ENCODE measurements around the gene RGS11. TPM values are rescaled to one million over a fixed set of nuclear protein-coding genes. Genes with fewer than 3 reads are reported as not detected.
"Not testable (repeated sequence)": the region's sequence is repeated elsewhere in the genome, so short reads cannot be mapped to it uniquely, and the experiment has no call there.

Gene RGS11
- total and polyA plus RNA-seq, 4 donors: 1.8 to 5.6 (median 3.2) TPM

DNA sequence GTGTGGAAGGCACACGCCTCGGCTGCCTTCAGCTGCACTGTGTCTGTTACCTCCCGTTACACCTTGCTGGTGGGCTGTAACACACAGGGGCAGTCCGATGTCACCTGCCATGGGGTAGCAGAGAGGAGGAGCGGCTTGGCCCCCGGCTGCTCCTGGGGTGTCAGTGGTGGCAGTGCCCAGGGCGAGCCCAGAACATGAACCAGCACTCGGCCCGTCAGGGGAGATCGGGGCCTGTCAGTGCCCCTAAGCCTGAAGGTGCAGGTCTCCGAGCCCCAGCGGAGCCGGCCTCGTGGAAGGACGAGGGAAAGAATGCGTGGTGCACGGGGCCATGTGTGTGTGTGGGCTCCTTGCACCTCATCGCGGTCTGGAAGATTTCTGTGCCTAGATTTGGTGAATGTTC lies 15.4 kb downstream of the RGS11 start:
- Histone ChIP-seq H3K9me3 (ENCODE audit: control insufficient read depth in 4 of 4, insufficient read depth in 3 of 4, low read length in 3 of 4) (no peaks in the 10 kb centered on the region), H3K4me3 (no peak overlapping the region), H3K4me1 (ENCODE audit: control insufficient read depth in 5 of 5, insufficient read depth in 5 of 5, low read length in 5 of 5) (no peaks in the 10 kb centered on the region), H3K36me3 (ENCODE audit: control insufficient read depth in 4 of 4, insufficient read depth in 4 of 4, low read length in 4 of 4) (peaks cover 3 to 51% (median 16%) of the 10 kb centered on the region in 4 donors), H3K27me3 (ENCODE audit: control insufficient read depth in 3 of 3, insufficient read depth in 3 of 3, low read length in 2 of 3) (no peaks in the 10 kb centered on the region), H3K27ac (ENCODE audit: low read depth in 1 of 2, low read length in 1 of 2) (no peak overlapping the region), H3K9ac (ENCODE audit: insufficient read depth in 1 of 2, low read length in 2 of 2) (no peak overlapping the region)
- WGBS, 2 donors: 95 to 97% methylated on average over 19 of the region's 19 CpGs
- DNase-seq (no peak), ATAC-seq (ENCODE audit: insufficient read depth, low FRiP score) (no peak)
- TF ChIP-seq, protein P1, sequence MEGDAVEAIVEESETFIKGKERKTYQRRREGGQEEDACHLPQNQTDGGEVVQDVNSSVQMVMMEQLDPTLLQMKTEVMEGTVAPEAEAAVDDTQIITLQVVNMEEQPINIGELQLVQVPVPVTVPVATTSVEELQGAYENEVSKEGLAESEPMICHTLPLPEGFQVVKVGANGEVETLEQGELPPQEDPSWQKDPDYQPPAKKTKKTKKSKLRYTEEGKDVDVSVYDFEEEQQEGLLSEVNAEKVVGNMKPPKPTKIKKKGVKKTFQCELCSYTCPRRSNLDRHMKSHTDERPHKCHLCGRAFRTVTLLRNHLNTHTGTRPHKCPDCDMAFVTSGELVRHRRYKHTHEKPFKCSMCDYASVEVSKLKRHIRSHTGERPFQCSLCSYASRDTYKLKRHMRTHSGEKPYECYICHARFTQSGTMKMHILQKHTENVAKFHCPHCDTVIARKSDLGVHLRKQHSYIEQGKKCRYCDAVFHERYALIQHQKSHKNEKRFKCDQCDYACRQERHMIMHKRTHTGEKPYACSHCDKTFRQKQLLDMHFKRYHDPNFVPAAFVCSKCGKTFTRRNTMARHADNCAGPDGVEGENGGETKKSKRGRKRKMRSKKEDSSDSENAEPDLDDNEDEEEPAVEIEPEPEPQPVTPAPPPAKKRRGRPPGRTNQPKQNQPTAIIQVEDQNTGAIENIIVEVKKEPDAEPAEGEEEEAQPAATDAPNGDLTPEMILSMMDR (IDR thresholded peaks at IDR 0.05; ENCODE audit: control extremely low read depth, extremely low read depth): no peak

DNA sequence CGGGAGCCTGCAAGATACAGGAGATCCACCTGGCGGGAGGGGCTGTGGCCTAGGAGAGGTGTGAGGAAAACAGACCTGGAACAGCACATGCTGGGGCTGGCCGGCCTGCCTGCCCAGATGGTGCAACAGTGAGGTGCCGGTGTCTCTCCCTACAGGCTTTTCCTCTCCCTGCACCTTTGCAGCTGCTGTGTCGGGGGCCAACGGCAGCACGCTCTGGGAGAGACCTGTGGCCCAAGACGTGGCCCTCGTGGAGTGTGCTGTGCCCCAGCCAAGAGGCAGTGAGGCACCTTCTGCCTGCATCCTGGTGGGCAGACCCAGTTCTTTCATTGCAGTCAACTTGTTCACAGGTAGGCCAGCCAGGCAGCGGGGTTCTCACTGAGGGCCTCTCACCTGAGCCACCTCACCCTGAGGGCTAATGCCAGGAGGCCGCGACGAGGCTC lies 15.9 kb downstream of the RGS11 start:
- H3K4me3 ChIP-seq: no peak overlapping the region
- no peak overlapping the region for H3K9ac ChIP-seq (ENCODE audit: insufficient read depth in 1 of 2, low read length in 2 of 2)
- no peaks in the 10 kb centered on the region for H3K27me3 ChIP-seq (ENCODE audit: control insufficient read depth in 3 of 3, insufficient read depth in 3 of 3, low read length in 2 of 3)
- H3K36me3 ChIP-seq (ENCODE audit: control insufficient read depth in 4 of 4, insufficient read depth in 4 of 4, low read length in 4 of 4): peaks cover 5 to 48% (median 15%) of the 10 kb centered on the region in 4 donors
- no peak overlapping the region for H3K27ac ChIP-seq (ENCODE audit: low read depth in 1 of 2, low read length in 1 of 2)
- DNase-seq: no peak
- WGBS, 2 donors: 89 to 92% methylated on average over 13 of the region's 13 CpGs
- no peak for ATAC-seq (ENCODE audit: insufficient read depth, low FRiP score)
- no peaks in the 10 kb centered on the region for H3K9me3 ChIP-seq (ENCODE audit: control insufficient read depth in 4 of 4, insufficient read depth in 3 of 4, low read length in 3 of 4)
- H3K4me1 ChIP-seq (ENCODE audit: control insufficient read depth in 5 of 5, insufficient read depth in 5 of 5, low read length in 5 of 5): no peaks in the 10 kb centered on the region
- TF ChIP-seq, protein P1 (IDR thresholded peaks at IDR 0.05; ENCODE audit: control extremely low read depth, extremely low read depth): no peak

DNA sequence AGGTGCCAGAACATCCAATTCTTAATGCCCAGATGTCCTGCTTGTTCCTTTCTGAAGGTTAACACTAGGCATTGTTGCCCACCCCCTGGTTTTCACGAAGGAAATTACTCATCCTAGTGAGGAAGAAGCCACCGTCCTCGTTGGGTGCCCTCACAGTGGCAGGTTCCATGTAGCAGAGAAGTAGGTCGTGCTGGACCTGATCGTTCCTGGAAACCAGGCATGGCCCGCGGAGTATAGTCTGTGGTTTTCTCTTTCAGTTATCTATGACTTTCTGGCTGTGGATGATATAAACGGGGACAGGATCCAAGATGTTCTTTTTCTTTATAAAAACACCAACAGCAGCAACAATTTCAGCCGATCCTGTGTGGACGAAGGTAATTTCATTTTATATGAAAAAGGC lies 16.5 kb downstream of the RGS11 start:
- Histone ChIP-seq H3K4me3 (no peak overlapping the region), H3K9me3 (ENCODE audit: control insufficient read depth in 4 of 4, insufficient read depth in 3 of 4, low read length in 3 of 4) (no peaks in the 10 kb centered on the region), H3K27ac (ENCODE audit: low read depth in 1 of 2, low read length in 1 of 2) (no peak overlapping the region), H3K9ac (ENCODE audit: insufficient read depth in 1 of 2, low read length in 2 of 2) (no peak overlapping the region), H3K4me1 (ENCODE audit: control insufficient read depth in 5 of 5, insufficient read depth in 5 of 5, low read length in 5 of 5) (no peaks in the 10 kb centered on the region), H3K36me3 (ENCODE audit: control insufficient read depth in 4 of 4, insufficient read depth in 4 of 4, low read length in 4 of 4) (peaks cover 5 to 42% (median 14%) of the 10 kb centered on the region in 4 donors), H3K27me3 (ENCODE audit: control insufficient read depth in 3 of 3, insufficient read depth in 3 of 3, low read length in 2 of 3) (no peaks in the 10 kb centered on the region)
- WGBS, 2 donors: 62 to 75% methylated on average over 10 of the region's 10 CpGs
- DNase-seq (no peak), ATAC-seq (ENCODE audit: insufficient read depth, low FRiP score) (no peak)
- TF ChIP-seq, protein P1 (IDR thresholded peaks at IDR 0.05; ENCODE audit: control extremely low read depth, extremely low read depth): no peak

DNA sequence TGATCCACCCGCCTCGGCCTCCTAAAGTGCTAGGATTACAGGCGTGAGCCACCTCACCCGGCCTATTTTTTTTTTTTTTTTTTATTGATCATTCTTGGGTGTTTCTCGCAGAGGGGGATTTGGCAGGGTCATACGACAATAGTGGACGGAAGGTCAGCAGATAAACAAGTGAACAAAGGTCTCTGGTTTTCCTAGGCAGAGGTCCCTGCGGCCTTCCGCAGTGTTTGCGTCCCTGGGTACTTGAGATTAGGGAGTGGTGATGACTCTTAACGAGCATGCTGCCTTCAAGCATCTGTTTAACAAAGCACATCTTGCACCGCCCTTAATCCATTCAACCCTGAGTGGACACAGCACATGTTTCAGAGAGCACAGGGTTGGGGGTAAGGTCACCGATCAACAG lies 17.7 kb downstream of the RGS11 start:
- not testable (repeated sequence) for H3K4me3 ChIP-seq; ATAC-seq (ENCODE audit: insufficient read depth, low FRiP score); DNase-seq; H3K27me3 ChIP-seq (ENCODE audit: control insufficient read depth in 3 of 3, insufficient read depth in 3 of 3, low read length in 2 of 3); H3K27ac ChIP-seq (ENCODE audit: low read depth in 1 of 2, low read length in 1 of 2); H3K9me3 ChIP-seq (ENCODE audit: control insufficient read depth in 4 of 4, insufficient read depth in 3 of 4, low read length in 3 of 4); H3K9ac ChIP-seq (ENCODE audit: insufficient read depth in 1 of 2, low read length in 2 of 2); H3K4me1 ChIP-seq (ENCODE audit: control insufficient read depth in 5 of 5, insufficient read depth in 5 of 5, low read length in 5 of 5)
- peaks cover 0 to 37% (median 11%) of the 10 kb centered on the region in 4 donors for H3K36me3 ChIP-seq (ENCODE audit: control insufficient read depth in 4 of 4, insufficient read depth in 4 of 4, low read length in 4 of 4)
- 87 to 93% methylated on average over 9 to 10 of the region's 13 CpGs for WGBS, 2 donors

All from lung (tissue), 12 donors.